Stimulated activated CD4-positive, alpha-beta T cell treated with anti-CD3 and anti-CD28 coated beads, Interleukin-1b, Interleukin-23, amount 100 ng/mL, for 48 hours (primary cell): ENCODE results near the gene OLFML2A.
"Not testable (repeated sequence)": the region's sequence is repeated elsewhere in the genome, so short reads cannot be mapped to it uniquely, and the experiment has no call there.

Experiments
- DNase-seq: peaks from one replicate; pipeline ENCODE4 v3.0.0-alpha.2; 2020

OLFML2A gene

DNA sequence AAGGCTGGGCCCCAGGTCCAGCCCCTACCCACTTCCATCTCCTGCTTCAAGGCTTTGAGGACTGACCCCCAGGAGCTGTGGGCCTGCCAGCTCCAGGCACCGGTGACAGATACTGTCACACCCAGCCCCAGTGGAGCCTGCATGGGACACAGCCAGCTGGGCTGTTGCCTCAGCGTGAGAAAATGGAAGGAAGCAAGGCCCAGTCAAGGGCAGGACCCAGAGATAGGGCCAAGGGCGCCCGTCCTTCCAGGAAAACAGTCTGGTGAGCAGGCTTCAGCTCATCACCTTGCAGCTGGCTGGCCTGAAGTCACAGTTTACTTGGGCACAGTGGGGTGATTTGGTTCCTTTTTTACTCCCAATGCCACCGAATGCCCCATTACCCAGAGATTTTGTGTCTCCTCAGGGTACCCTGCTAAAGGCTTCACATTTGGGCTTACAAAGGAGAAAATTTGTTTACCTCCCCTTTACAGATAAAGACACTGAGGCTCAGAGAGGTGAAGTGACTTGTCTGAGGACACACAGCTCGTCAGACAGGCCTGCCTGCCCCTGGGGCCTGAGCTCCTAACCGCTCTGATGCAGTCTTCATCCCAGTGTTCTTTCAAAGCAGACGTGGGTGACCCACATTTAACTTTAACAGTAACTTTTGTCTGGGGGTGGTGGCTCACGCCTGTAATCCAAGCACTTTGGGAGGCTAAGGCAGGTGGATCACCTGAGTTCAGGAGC is 54.9 kb downstream of the OLFML2A start:
- no peak for DNase-seq

DNA sequence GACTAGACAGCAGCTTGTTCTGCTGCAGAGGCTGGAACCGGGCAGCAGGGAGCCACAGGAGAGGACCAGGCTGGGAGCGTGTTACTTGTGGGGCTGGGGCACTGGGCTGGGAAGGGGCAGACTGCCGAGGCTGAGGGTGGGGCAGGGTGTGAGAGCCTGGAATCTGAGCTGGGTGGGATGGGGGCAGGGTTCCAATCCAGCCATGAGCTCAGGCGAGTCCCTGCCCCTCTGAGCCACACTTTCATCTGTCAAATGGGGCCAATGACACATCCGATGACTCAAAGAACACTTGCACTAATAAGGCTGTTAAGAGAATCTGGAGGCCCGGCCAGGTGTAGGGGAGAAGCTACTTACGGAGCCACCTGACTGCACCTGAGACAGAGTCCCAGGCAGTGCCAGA is 57.7 kb downstream of the OLFML2A start:
- DNase-seq, result no peak

DNA sequence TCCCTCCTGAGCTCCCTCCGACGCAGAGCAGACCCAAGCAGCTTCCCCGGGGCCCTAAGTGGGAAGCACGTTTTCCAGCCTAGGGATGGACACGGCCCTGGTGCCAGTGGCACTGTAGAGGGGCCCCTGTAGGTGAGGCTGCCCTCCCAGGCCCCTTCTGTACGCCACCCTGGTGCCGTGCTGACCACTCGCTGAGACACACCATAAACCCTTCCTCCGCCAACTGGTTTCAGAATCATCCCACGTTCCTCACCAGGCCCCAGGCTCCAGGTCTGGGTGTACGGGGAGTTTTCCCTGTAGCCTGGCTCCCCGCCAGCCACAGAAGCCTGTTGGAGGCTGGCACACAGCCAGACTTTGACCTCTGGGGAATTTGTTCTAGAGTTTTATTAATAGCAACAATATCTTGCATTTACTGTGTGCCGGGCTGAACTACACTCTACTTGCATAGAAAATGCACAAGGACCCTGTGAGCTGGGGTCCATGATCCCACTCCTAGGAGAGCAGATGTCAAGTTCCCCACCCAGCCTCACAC is 58.2 kb downstream of the OLFML2A start:
- no peak for DNase-seq

DNA sequence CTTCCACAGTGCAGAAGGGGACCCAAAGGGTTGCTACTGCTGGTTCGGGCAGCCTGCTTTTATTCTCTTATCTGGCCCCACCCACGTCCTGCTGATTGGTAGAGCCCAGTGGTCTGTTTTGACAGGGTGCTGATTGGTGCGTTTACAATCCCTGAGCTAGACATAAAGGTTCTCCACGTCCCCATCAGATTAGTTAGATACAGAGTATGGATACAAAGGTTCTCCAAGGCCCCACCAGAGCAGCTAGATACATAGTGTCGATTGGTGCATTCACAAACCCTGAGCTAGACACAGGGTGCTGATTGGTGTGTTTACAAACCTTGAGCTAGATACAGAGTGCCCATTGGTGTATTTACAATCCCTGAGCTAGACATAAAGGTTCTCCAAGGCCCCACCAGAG is 61.2 kb downstream of the OLFML2A start:
- not testable (repeated sequence) for DNase-seq

DNA sequence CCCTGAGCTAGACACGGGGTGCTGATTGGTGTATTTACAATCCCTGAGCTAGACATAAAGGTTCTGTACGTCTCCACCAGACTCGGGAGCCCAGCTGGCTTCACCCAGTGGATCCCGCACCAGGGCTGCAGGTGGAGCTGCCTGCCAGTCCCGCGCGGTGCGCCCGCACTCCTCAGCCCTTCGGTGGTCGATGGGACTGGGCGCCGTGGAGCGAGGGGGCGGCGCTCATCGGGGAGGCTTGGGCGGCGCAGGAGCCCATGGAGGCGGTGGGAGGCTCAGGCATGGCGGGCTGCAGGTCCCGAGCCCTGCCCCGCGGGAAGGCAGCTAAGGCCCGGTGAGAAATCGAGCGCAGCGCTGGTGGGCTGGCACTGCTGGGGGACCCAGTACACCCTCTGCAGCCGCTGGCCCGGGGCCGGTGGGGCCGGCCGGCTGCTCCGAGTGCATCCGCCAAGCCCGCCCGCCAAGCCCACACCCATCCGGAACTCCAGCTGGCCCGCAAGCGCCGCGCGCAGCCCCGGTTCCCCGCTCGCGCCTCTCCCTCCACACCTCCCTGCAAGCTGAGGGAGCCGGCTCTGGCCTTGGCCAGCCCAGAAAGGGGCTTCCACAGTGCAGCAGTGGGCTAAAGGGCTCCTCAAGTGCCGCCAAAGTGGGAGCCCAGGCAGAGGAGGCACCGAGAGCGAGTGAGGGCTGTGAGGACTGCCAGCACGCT is 61.8 kb downstream of the OLFML2A start:
- not testable (repeated sequence) for DNase-seq

DNA sequence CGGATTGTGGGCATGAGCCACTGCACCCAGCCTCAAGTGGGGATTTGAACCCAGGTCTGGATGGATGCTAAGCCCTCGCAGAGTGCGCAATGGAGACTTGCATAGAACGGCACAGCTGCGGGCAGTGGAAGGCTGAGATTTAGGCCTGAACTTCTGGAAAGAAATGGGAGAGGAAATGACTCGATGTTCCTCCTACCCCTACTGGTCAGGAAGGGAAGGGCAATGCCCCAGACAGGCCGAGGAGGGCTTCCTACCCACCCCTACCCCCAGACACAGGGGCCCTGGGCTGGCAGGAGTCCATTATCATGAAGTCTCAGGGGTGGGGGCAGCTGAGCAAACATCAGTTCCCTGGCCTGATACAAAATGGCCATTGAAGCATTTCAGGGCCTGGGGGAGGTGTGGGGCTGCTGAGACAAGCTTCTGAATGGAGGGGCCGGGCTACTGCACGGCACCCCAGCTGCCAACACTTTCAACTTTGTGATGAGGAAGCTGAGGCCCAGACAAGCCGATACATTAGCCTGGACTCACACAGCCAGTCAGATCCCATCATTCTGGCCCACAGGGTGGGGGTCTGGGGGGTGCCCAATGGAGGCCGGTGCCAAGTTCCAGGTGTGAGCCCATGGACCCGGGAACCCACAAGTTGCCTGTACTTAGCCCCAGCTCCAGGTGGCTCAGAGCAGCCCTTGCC is 62.8 kb downstream of the OLFML2A start:
- no peak for DNase-seq

DNA sequence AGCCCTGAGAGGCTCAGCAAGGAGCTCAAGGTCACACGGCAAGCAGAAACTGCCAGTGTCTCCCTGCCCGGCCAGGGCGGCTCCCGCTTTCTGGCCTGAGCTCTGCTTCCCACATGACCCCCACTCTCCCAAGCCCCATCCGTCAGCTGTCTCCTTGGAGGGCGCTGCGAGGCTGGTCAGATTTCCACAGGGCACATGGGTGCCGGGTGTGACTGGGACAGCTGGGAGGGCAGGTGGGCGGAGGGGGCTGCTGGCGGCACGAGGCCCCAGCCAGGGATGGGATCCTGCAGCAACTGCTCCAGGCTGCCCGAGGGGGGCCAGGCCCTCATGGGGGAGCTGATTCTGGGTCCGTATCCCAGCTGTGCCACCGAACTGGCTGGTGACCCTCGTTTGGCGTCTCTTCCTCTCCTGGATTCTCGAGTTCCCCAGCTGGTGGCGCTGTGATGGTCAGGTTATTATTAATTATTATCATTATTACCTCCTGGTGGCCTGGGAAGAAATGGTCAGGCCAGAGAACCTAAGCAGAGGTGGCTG is 63.4 kb downstream of the OLFML2A start:
- DNase-seq, result no peak

DNA sequence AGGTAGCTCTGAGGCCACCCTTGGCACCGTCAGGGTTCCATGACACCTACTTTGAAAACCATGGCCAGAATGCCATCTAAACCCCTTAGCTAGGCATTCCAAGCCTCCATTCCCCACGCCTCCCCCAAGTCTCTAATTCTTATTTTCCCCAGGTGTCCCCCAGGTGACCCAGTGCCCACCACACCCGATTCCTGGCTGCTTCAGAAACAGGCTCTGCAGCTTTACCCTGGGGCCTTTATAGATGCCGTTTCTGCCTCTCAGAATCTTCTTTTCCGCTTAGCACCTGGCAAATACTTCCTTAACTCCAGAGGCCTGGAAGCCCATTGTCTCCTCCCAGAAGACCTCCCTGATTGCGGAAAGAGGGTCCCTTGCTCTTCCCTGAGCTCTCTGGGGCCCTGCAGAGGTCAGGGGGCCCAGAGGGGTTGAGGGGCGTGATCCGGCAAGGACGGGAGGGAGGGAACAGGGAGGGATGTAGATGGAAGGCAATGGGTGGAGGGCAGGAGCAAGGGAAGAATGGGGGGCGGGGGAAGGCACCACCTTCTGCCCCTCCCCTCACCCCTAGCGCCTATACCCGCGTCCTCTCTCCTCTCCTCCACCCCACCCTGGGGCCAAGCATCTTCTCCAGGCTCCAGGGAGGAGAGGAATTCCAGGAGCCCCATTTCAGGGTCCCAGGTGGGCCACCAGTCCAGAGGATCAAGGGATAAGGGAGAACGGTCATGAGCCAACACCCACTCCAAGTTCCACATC is 64.3 kb downstream of the OLFML2A start:
- DNase-seq, result no peak

DNA sequence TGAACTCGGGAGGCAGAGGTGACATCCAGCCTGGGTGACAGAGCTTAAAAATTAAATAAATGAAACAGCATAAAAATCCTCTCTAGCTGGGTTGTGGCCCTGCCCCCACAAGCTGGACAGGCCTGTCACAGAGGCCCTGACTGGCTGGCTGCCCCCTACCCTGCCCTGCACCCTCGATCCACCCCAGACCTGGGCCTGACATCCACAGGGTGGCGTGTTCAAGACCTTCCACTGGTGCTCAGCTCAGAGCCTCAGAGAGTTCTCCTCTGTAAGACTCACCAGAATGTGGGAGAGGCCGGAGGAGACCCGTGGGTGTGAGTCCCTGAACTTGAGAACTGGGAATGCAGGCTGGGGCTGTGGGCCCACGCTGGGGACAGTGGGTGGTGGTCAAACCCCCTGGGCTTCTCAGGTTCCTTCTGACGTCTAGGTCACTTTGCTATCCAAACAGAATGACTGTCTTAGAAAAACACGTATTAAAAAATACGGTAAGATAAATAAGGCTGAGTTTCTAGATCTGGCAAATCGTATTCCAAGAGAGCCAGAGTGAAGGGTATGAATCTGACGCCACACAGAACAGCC is 66.6 kb downstream of the OLFML2A start:
- DNase-seq, result no peak

DNA sequence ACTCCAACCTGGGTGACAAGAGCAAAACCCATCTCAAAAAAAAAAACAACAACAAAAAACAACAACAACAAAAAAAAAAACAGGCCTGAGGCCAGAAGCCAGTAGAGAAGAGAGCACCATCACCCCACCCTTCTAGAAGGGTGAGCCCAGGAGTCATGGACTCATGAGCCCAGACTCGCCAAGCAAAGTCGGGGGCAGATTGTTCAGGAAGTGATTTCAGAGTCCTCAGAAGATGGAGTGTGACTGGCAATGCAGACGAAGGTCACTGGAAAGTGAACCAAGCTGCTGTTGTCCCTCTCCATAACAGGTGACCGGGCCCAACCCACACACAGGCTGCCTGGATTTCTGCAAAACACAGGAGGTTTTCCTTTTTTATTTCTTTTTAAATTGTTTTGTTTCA is 67.4 kb downstream of the OLFML2A start:
- DNase-seq, result no peak

DNA sequence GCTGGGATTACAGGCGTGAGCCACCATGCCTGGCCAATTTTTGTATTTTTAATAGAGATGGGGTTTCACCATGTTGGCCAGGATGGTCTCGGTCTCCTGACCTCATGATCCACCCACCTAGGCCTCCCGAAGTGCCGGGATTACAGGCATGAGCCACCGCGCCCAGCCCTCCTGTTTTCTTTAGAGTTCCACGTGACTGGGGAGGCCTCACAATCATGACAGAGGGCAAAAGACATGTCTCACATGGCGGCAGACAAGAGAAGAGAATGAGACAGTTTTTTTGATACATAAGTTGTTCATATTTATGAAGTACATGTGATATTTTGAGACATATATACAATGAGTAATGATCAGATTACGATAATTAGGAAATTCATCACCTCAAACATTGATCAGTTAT is 69.5 kb downstream of the OLFML2A start:
- DNase-seq, result not testable (repeated sequence)

DNA sequence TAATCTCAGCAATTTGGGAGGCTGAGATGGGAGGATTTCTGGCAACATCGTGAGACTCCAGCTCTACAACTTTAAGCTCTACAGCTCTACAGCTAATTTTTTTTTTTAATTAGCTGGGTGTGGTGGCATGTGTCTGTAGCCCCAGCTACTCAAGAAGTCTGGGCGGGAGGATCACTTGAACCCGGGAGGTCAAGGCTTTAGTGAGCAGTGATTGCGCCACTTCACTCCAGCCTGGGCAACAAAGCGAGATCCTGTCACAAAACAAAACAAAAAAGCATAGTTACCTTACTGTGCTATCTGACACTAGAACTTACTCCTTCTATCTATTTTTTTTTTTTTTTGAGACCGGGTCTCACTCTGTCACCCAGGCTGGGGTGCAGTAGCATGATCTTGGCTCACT is 70.0 kb downstream of the OLFML2A start:
- no peak for DNase-seq

DNA sequence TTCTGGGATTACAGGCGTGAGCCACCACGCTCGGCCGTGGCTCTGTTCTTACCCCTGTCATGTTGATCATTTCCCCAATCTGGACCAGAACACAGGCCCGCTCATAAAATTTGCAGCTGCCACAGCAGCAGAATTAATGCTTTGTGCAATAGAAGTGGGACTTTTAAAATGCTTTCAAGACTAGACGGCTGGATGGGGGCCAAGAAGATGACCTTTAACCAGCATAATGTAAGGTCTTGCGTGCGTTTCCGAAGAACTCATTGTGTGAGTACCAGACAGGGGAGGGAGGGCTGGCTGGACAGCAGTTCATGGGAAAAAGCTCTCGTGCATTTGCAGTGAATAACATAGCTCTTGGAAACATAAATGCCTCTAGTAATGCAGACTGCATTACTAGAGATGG is 72.9 kb downstream of the OLFML2A start:
- DNase-seq, result no peak

DNA sequence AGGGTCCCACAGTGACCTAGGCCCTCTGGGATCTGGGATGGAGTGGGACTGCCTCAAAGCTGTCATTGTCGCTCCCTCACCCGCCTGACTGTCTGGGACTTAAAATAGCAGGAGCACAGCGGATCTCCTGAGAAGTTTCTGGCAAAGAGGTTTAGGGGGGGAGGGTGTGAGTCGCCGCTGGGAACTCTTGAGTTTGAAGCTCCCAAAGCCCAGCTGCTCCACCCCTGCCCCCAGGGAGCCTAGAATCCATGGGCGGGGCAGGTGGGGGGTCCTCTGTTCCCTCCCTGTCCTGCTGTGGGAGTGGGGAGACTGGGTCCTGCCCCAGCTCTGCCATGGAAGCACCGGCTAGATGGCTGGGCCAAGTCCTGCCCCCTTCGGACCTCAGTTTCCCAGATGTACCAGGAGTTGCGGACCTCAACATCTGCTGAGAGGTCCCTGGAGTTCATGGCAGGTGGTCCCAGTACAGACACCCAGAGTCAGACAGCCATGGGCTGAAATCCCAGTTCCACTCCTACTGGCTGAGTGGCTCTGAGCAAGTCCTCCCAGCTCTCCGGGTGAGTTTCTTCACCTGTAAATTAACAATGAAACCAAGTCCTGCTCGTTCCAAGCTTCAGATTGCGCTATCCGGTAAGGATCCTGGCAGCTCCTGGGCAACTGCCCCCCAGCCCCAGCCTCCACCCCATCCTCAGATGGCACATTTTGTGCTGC is 75.3 kb downstream of the OLFML2A start:
- DNase-seq, result no peak

DNA sequence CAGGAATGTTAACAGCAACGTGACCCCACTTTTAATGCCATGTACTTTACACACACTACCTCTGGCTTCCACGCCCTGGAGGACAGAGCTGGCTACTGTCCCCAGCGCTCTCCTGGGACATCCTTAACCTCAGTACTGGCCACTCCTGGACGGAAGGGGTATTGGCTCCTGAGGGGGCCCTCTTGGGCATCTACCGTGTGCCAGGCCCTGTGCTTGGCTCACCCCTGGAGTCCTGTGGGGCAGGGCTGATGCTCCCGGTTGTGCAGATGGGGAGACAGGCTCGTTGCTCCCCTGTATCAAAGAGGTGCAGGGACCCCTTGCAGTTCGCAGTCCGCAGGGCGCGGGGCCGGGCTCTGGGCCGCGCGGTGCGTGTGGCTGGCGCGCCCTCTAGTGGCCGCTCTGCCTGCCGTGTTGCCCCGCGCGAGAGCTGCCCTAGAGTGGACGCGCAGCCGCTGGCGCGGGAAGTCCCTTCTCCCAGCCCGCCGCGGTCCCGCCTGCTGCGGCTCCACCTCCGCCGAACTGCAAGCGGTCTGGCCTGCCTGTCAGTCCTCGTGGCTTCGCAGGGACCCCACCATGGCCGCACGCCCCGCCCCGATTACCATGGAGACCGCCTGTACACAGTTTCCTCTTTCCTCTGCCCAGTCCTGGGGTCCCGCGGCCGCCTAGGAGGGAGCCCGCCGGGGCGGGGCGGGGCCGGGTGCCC is 76.0 kb downstream of the OLFML2A start, which contains the start of gene WDR38:
Gene WDR38 (plus strand): TSS at position 632 of the 703 bp plus-strand sequence. CDS start 72 bp downstream, outside the sequence.
- peak; percentile 66 for DNase-seq

DNA sequence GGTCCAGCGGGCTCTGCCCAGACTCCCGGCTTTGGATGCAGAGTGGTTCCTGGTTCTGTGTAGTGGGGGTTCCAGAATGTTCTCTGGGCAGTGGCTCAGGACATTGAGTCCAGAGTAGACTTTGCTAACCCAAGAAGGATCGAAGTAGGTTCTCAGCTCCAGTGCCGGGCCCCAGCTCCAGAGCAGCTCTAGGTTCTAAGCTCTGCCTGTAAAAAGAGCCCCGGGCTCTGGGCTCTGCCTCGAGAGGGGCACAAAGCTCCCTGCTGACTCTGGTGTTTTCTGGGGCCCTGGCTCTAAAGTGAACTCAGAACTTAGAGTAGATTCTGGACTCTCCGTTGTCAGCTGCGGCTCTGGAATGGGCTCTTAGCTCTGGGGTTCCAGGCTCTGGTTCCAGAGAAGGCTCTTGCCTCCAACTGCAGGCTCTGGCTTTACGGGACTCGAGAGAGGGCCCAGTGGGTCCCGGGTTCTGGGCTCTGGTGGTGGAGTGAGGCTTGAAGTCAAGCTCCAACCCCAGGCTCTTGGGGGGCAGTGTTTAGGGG is 76.7 kb downstream of the OLFML2A start:
- DNase-seq, result no peak

DNA sequence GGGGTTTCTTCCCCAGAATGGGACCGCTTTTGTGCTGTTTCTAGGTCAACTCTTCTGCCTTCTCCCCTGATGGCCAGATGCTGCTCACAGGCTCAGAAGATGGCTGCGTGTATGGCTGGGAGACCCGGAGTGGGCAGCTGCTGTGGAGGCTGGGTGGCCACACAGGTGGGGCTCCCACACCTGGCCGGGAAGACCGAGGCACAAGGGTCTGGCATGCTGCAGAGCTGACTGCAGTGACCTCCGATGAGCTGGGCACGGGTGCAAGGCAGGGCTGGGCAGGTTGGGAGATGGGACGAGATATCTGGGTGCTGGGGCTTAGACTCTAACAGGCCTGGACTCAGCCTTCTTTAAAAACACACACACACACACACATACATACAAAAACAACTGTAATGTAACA is 77.2 kb downstream of the OLFML2A start:
- no peak for DNase-seq

DNA sequence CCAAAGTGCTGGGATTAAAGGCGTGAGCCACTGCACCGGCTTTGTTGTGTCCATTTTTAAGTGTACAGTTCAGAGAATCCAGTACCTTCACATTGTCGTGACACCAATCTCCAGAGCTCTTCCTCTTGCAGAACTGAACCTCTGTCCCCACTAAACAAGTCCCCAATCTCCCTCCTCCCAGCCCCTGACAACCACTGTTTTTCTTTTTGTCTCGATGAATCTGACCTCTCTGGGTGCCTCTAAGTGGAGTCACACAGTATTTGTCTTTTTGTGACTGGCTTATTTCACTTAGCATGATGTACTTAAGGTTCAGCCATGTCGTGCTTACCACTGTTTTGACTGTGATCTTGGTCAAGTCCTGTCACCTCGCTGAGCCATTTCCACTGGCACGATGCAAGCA is 77.9 kb downstream of the OLFML2A start:
- DNase-seq, result no peak

DNA sequence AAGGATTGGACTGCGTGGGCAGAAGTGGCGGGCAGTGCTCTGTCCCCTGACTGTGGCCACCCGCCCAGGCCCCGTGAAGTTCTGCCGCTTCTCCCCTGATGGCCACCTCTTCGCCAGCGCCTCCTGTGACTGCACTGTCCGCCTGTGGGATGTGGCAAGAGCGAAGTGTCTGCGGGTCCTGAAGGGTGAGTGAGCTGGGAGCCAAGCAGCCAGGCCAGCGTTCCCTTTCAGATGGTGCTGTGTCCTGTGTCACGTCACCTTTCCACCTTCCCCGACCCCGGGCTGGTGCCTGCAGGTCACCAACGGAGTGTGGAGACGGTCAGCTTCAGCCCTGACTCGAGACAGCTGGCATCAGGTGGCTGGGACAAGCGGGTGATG is 78.6 kb downstream of the OLFML2A start:
- no peak for DNase-seq

DNA sequence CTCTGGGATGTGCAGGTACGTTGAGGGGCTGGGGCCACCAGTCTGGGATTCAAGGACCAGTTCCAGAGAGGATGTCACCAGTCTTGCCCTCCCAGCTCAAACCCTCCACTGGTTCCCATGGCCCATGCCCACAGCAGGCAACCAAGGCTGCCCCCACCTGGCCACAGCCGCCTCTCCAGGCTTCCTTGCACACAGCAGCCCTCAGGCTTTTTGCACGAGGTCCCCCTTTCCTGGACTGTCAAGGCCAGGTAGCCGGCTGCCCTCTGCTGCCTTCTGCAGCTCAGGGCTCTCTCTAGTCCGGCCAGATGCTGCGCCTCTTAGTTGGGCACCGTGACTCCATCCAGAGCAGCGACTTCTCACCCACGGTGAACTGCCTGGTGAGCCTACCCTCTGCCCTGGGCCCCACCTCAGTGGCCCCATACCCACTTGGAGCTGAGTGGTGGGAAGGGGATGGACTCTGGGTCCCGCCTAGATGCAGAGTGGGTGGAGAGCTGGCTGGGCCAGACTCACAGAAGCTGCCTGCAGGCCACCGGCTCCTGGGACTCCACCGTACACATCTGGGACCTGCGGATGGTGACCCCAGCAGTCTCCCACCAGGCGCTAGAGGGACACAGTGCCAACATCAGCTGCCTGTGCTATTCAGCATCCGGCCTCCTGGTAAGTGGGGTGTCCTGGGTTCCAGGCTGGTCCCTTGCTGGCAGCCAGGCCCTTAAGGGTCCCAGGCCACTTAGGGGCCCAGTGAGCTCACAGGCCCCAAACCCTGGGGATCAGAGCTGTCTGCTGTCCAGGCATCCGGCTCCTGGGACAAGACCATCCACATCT is 79.2 kb downstream of the OLFML2A start:
- peak; percentile 39 for DNase-seq
